Suprapubic skin (tissue), 4 donors: ENCODE data around the gene CAMK2D. TPM values are rescaled to one million over a fixed set of nuclear protein-coding genes. Genes with fewer than 3 reads are reported as not detected.

Experiments used
- DNase-seq, 2 donors: peaks; one replicate each; pipeline ENCODE4 v3.0.0-alpha.2; 2019; ENCODE audit warnings: low spot score in 2 of 2
- H3K27ac ChIP-seq: fragments of 200-600 bp; sonication (generic); one replicate; pipeline ENCODE4 v1.5.1; 2019
- H3K27me3 ChIP-seq: fragments of 200-600 bp; sonication (generic); one replicate; pipeline ENCODE4 v1.5.1; 2019
- H3K36me3 ChIP-seq: fragments of 200-600 bp; sonication (generic); one replicate; pipeline ENCODE4 v1.5.1; 2019
- H3K4me1 ChIP-seq: fragments of 200-600 bp; sonication (generic); one replicate; pipeline ENCODE4 v1.5.1; 2019
- H3K4me3 ChIP-seq: fragments of 200-600 bp; sonication (generic); one replicate; pipeline ENCODE4 v1.5.1; 2019; ENCODE audit warnings: mild to moderate bottlenecking
- H3K9me3 ChIP-seq: fragments of 200-600 bp; sonication (generic); one replicate; pipeline ENCODE4 v1.5.1; 2019
- CTCF ChIP-seq, 2 donors: fragments of 200-600 bp in 1 of 2; fragments of 450-650 bp in 1 of 2; sonication (generic) in 1 of 2; IDR thresholded peaks; one replicate each; pipeline ENCODE4 v1.5.1; 2016 to 2019; ENCODE audit warnings: antibody characterized with exemption in 2 of 2, mild to moderate bottlenecking in 1 of 2, moderate library complexity in 1 of 2
- EP300 ChIP-seq: sonication (generic); formaldehyde crosslinking; IDR thresholded peaks from one replicate; pipeline ENCODE4 v1.6.1; 2017; ENCODE audit warnings: antibody characterized with exemption
- POLR2A ChIP-seq, 2 donors: fragments of 450-650 bp; IDR thresholded peaks; one replicate each; pipeline ENCODE4 v1.6.1; 2017; ENCODE audit warnings: antibody characterized with exemption in 2 of 2, mild to moderate bottlenecking in 2 of 2, moderate library complexity in 2 of 2
- POLR2AphosphoS5 ChIP-seq, 3 donors: sonication (generic); formaldehyde crosslinking; IDR thresholded peaks; one replicate each; pipeline ENCODE4 v1.6.1; 2017; ENCODE audit warnings: antibody characterized with exemption in 3 of 3
- WGBS: methylation state at CpG from one replicate; pipeline ENCODE4 v1.1.5; 2018; 5-methylcytosine and 5-hydroxymethylcytosine counted together
- total RNA-seq, 4 donors: library from RNA; depleted of rRNA; stranded (reverse); fragments of >200 nt; gene quantifications; one replicate each; pipeline ENCODE4 v1.1.0, GENCODE V29; 2016

The CAMK2D gene
- total RNA-seq, 4 donors from 2014 or later: 21.5 to 38.2 (median 30.5) TPM

GRCh38 chr4:113407409-113407808 lies 354.1 kb downstream of the CAMK2D start:
- Histone ChIP-seq H3K9me3 (no peaks in the 10 kb centered on the region), H3K27me3 (no peaks in the 10 kb centered on the region), H3K27ac (no peak overlapping the region), H3K4me1 (peaks cover 4% of the 10 kb centered on the region), H3K36me3 (no peaks in the 10 kb centered on the region), H3K4me3 (no peak overlapping the region)
- TF ChIP-seq CTCF (IDR thresholded peaks at IDR 0.05): no peak
- TF ChIP-seq POLR2A (IDR thresholded peaks at IDR 0.05): no peak
- TF ChIP-seq EP300: no peak
- no peak for TF ChIP-seq POLR2AphosphoS5 (IDR thresholded peaks at IDR 0.05)
- DNase-seq: no peak
- 80% methylated on average over 2 of the region's 2 CpGs for WGBS

DNA sequence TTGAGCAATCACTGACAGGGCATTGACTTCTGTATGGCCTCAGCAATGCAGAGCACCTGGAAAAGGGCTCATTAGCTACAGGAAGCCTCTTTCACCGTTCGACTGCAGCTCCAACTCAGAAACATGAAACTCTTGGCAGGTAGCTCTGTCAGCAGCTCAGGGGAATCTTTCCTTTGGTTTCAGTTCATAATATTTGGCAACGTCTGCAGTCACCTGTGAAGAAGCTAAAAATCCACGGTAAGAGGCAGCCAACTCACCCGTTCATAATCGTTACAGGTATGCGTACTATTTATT lies 354.9 kb downstream of the CAMK2D start:
- TF ChIP-seq POLR2A (IDR thresholded peaks at IDR 0.05): no peak
- TF ChIP-seq POLR2AphosphoS5 (IDR thresholded peaks at IDR 0.05): no peak
- TF ChIP-seq EP300: no peak
- TF ChIP-seq CTCF (IDR thresholded peaks at IDR 0.05): no peak
- 41% methylated on average over 7 of the region's 7 CpGs for WGBS
- Histone ChIP-seq H3K27ac (no peak overlapping the region), H3K9me3 (no peaks in the 10 kb centered on the region), H3K4me3 (no peak overlapping the region), H3K36me3 (no peaks in the 10 kb centered on the region), H3K27me3 (no peaks in the 10 kb centered on the region), H3K4me1 (peaks cover 4% of the 10 kb centered on the region)
- DNase-seq: no peak

DNA sequence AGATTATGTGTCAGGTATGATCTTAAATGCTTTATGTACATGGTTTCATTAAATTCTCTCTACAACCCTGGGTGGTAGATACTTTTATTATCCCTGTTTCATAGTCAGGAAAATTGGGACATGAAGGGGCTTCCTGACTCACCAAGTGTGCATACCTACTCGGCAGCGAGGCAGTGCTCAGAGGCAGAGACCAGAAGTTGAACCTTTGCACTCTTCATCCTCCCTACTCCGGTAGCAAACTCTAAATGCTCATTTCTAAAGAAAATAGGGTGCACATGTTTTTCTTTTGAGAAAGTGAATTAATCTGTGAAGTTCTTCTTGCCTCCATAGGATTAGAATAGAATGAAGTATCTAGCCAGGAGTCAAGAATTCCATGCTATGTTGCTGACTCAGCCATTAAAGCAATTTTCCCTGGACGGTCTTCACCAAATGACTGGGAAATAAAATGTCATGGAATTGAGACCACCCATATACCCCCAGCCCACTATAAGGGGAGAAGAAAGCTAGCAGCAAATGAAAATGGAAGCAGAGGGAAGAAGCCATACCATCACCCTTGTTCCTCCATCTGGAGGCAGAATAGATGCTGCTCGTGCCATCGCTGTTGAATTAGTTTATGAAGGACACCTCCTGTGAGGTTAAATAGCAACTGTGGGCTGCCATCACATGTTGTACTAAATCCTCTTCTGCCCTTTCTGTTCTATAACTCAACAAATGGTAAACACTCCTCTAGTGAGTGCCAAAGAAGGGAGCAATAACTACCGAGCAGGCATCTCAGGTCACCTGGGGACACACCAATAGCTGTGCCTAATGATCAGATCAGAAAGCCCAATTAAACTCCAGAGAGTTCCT lies 355.4 kb downstream of the CAMK2D start:
- Histone ChIP-seq H3K4me3 (no peak overlapping the region), H3K4me1 (peaks cover under 1% of the 10 kb centered on the region), H3K9me3 (no peaks in the 10 kb centered on the region), H3K27ac (no peak overlapping the region), H3K27me3 (no peaks in the 10 kb centered on the region), H3K36me3 (no peaks in the 10 kb centered on the region)
- WGBS: 85% methylated on average over 7 of the region's 7 CpGs
- no peak for DNase-seq
- TF ChIP-seq POLR2AphosphoS5 (IDR thresholded peaks at IDR 0.05): no peak
- TF ChIP-seq POLR2A (IDR thresholded peaks at IDR 0.05): no peak
- TF ChIP-seq CTCF (IDR thresholded peaks at IDR 0.05): no peak
- no peak for TF ChIP-seq EP300

- no peak overlapping the region for H3K4me3 ChIP-seq
- TF ChIP-seq POLR2AphosphoS5 (IDR thresholded peaks at IDR 0.05) (no peak), EP300 (no peak), CTCF (IDR thresholded peaks at IDR 0.05) (no peak), POLR2A (IDR thresholded peaks at IDR 0.05) (no peak)
- WGBS: 13% methylated on average over 2 of the region's 2 CpGs
- no peak for DNase-seq
- no peaks in the 10 kb centered on the region for H3K4me1 ChIP-seq
- no peaks in the 10 kb centered on the region for H3K9me3 ChIP-seq
- H3K27ac ChIP-seq: no peak overlapping the region
- no peaks in the 10 kb centered on the region for H3K27me3 ChIP-seq
- H3K36me3 ChIP-seq: no peaks in the 10 kb centered on the region
Measured at GRCh38 chr4:113404841-113405240, 356.7 kb downstream of the CAMK2D start.

GRCh38 chr4:113404167-113404571 lies 357.4 kb downstream of the CAMK2D start:
- no peak for TF ChIP-seq POLR2A (IDR thresholded peaks at IDR 0.05)
- no peak for TF ChIP-seq POLR2AphosphoS5 (IDR thresholded peaks at IDR 0.05)
- TF ChIP-seq EP300: no peak
- TF ChIP-seq CTCF (IDR thresholded peaks at IDR 0.05): no peak
- no peaks in the 10 kb centered on the region for H3K36me3 ChIP-seq
- no peaks in the 10 kb centered on the region for H3K4me1 ChIP-seq
- no peak overlapping the region for H3K27ac ChIP-seq
- DNase-seq: no peak
- no peaks in the 10 kb centered on the region for H3K27me3 ChIP-seq
- no peaks in the 10 kb centered on the region for H3K9me3 ChIP-seq
- 91% methylated on average over 4 of the region's 4 CpGs for WGBS
- H3K4me3 ChIP-seq: no peak overlapping the region

Other genes with a start within 250 kb of the CAMK2D start
- gene ARSJ, start 217.9 kb upstream of the CAMK2D start, total RNA-seq: 1 to 10 TPM; 1.6 to 3.9 (median 3.2) TPM